ENCODE data around the gene GHITM. TPM values are rescaled to one million over a fixed set of nuclear protein-coding genes. Genes with fewer than 3 reads are reported as not detected.
"Not testable (repeated sequence)": the region's sequence is repeated elsewhere in the genome, so short reads cannot be mapped to it uniquely, and the experiment has no call there.

GHITM gene
- total RNA-seq, 1 experiment from 2014 or later: 156 TPM

- no peak for TF ChIP-seq RAD21 (IDR thresholded peaks at IDR 0.05; ENCODE audit: low read depth)
- TF ChIP-seq EGR1 (IDR thresholded peaks at IDR 0.05; ENCODE audit: low read depth): no peak
- TF ChIP-seq ZNF274 (IDR thresholded peaks at IDR 0.05; ENCODE audit: low read depth, low read length): no peak
- TF ChIP-seq TCF7L2 (IDR thresholded peaks at IDR 0.05; ENCODE audit: borderline replicate concordance, extremely low read depth, insufficient read depth, insufficient read length): no peak
- no peak for TF ChIP-seq YY1 (IDR thresholded peaks at IDR 0.05; ENCODE audit: extremely low read depth, insufficient replicate concordance, low read depth, low read length)
- no peak for TF ChIP-seq JUND (IDR thresholded peaks at IDR 0.05)
Measured at GRCh38 chr10:84123362-84123761, 15.9 kb upstream of the GHITM start (continued).

- H3K79me2 ChIP-seq (ENCODE audit: insufficient read depth, low read length); DNase-seq (ENCODE audit: low read depth, low spot score); H3K9me2 ChIP-seq (ENCODE audit: insufficient read depth); H3K27ac ChIP-seq (ENCODE audit: low read depth, low read length); H2AFZ ChIP-seq (ENCODE audit: low read depth, low read length, poor library complexity, severe bottlenecking); BruUV-seq (replicated peaks); H3K36me3 ChIP-seq (ENCODE audit: control insufficient read depth in 1 of 2, insufficient read depth in 2 of 2, low read length in 2 of 2); H3K4me1 ChIP-seq (ENCODE audit: control insufficient read depth in 1 of 2, insufficient read depth in 2 of 2, low read length in 2 of 2); H3K27me3 ChIP-seq (ENCODE audit: insufficient read depth, low read length); H3K9me3 ChIP-seq (ENCODE audit: control insufficient read depth in 1 of 2, insufficient read depth in 1 of 2, low read depth in 1 of 2, low read length in 2 of 2); POLR2A ChIA-PET; H4K20me1 ChIP-seq (ENCODE audit: insufficient read depth); H3K4me3 ChIP-seq (replicated peaks in 1 of 2; ENCODE audit: low read depth in 1 of 2, low read length in 2 of 2); H3K9ac ChIP-seq (ENCODE audit: low read length): not testable (repeated sequence)
- peak; percentile 77 for ATAC-seq
- intact Hi-C loops (cut with micrococcal nuclease): loop anchor here (1.0 kb wide), 1 partner anchor 79 kb away; no protein-coding TSS in a partner anchor
- H3K4me2 ChIP-seq (ENCODE audit: low read length): peak overlapping the region; percentile 19; the same call in 1 of the 2 replicates
- CTCF ChIA-PET: interaction anchor here (0.8 to 2.6 kb wide), 3 partner anchors 12 to 131 kb away, joined by 3 to 6 read pairs (median 4); partner anchors contain the start of gene GHITM
- RAD21 ChIA-PET (ENCODE audit: low non-redundant PET in 1 of 2, low total read pairs in 2 of 2, uncharacterized antibody in 2 of 2, unreplicated experiment in 2 of 2): interaction anchor here in 1 of 2 experiments (1.0 kb wide), 1 partner anchor 88 kb away, joined by 7 read pairs; no protein-coding TSS in a partner anchor
- TF ChIP-seq CTCF (IDR thresholded peaks at IDR 0.05 in 2 of 3, conservative IDR thresholded peaks at IDR 0.05 in 1 of 3; ENCODE audit: borderline replicate concordance in 1 of 3, insufficient read depth in 1 of 3, low read depth in 2 of 3, low read length in 2 of 3) (peak; percentile 47 to 63 (median 62)), RAD21 (IDR thresholded peaks at IDR 0.05; ENCODE audit: low read depth) (peak; percentile 55)
Measured at GRCh38 chr10:84125910-84126784, 13.2 kb upstream of the GHITM start.
